Renal pelvis (tissue), 4 donors: Measurements from ENCODE around the gene MOK. TPM values are rescaled to one million over a fixed set of nuclear protein-coding genes. Genes with fewer than 3 reads are reported as not detected.
A peak's percentile ranks its signal among the peaks of the same experiment; 100 is the strongest.

Experiments
- DNase-seq: peaks from one replicate; pipeline ENCODE4 v3.0.0-alpha.2; 2013
- polyA plus RNA-seq, 3 donors: library from polyadenylated mRNA; unstranded; fragments of 120-200 nt; gene quantifications; one replicate each; pipeline ENCODE4 v1.2.1, GENCODE V29; 2013; ENCODE audit not compliant: insufficient read length in 3 of 3

Gene MOK
- polyA plus RNA-seq, 3 donors: 27.8 to 42.0 (median 36.1) TPM

DNA sequence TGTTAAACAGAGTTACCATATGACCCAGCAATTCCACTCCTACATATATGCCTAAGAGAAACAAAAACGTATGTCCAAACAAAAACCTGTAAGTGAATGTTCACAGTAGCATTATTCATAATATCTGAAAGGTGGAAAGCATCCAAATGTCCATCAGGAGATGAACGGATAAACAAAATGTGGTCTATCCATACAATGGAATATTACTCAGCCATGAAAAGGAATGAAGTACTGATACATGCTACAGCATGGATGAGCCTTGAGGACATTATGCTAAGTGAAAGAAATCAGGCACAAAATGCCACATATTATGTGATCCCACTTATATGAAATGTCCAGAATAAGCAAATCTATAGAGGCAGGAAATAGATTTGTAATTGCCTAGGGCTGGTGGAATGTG is 16.8 kb downstream of the MOK start:
- no peak for DNase-seq

DNA sequence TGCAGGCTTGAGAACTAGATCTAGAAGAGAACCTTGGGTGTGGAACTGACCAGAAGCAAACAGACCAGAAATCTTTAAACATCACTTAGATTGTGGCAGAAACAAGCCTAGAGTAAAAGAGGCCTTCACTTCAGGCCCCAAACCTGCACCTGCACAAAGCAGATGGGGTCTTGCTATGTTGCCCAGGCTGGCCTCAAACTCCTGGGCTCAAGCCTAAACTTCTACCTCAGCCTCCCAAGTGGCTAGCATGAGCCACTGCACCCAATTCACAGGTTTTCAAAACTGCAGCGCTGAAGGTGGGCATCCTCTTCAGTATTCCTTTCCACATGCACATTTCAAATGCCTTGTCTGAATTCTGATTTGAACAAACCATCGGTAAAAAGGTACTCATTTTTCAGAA is 19.9 kb downstream of the MOK start:
- no peak for DNase-seq

DNA sequence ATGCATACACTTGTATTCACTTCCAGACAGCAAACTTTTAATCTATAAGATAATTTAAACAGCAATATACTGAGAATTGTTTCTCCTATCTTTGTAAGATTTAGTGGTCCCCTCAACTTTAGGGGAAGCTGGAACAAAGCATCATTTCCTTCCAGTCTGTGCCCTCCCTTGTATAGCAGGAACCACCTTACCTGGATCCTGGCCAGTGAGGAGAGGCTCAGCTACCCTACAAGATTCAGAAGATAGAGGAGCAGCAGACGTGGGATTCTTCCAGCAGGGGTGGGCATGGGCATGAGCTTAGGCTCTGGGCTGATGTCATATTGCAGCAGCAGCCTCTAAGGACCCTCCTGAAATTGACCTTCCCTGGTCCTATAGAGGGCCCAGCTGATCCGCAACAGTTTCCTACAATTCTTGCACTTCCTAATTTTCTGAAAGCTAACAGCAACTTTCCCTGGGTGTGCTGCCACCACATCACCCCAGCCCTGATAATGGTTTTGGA is 21.3 kb downstream of the MOK start:
- no peak for DNase-seq

DNA sequence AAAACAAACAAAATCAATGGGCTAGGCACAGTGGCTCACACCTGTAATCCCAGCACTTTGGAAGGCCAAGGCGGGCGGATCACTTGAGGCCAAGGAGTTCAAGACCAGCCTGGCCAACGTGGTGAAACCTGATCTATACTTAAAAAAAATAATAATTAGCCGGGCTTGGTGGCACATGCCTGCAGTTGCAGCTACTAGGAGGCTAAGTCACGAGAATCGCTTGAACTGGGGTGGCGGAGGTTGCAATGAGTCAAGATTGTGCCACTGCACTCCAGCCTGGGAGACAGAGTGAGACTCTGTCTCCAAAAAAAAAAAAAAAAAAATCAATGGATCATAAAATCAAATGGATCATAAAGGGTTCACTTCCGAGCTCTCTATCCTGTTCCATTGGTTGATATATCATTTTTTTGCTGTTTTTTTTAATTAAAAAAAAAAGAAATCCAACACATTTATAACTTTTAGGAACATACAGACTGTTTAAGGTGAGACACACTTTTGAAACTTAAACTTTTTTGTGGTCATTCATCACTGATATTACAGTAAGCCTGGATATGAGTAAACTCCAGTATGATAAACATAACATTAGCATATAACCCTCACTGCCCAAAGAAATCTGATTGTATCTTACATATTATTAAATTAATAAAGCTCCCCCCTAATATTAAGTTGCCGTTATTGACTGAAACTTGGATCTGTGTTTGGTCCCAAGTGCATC is 22.1 kb downstream of the MOK start:
- DNase-seq: no peak

DNA sequence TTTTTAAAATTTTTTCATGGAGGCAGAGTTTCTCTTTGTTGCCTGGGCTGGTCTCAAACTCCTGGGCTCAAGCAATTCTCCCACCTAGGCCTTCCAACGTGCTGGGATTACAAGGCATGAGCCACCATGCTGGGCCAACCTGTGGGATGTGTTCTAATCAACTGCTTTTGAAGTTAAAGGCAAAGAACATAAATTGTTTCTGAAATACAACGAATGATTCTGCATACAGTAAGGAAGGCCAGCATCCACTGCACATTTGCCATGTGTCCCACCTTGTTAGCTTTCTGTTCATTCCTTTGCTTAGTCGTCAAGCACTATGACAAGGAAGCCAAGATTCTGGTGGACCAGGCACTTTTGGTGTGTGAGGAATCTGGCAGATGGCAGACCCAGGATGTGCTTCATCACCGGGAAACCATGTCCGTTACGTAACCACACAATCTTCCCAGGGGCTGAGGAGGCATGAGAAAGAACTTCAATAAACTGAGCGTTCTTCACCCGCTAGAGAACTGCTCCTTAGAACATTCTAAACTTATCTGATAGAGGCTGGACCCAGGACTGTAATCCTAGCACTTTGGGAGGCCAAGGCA is 24.5 kb downstream of the MOK start:
- DNase-seq: no peak

DNA sequence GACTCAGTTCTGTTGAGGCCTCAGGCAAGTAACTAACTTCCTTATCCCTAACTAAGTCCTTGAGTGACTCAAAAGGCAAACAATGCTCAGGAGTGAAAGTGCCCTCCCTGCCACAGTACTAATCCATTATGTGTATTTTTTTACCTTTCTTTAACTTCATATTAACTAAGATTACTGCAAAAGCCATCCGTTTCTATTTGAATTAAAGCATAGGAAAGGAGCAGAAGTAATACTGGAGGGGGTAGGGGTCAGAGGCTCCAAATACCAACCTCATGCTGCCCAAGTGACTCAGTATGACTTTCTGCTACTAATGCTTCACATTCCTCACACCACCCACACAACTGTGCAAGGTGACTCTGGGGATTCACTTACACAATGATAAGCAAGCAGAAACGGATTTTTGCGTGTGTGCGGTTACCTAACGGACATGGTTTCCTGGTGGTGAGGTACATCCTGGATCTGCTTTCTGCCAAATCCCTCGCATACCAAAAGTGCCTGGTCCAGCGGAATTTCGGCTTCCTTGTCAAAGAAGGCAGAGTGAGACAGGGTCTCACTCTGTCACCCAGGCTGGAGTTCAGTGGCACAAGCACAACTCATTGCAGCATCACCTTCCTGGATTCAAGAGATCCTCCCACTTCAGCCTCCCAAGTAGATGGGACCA is 25.1 kb downstream of the MOK start:
- no peak for DNase-seq

DNA sequence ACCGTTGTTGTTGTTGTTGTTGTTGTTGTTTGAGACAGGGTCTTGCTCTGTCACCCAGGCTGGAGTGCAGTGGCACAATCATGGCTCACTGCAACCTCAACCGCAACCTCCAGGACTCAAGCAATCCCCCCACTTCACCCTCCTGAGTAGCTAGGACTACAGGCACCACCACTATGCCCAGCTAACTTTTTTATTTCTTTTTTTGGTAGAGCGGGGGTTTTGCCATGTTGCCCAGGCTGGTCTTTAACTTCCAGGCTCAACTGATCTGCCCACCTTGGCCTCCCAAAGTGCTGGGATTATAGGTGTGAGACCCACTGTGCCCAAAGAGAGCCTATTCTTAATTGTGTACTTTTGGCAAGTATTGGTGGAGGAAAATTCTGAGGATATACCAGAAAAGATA is 25.7 kb downstream of the MOK start:
- no peak for DNase-seq

DNA sequence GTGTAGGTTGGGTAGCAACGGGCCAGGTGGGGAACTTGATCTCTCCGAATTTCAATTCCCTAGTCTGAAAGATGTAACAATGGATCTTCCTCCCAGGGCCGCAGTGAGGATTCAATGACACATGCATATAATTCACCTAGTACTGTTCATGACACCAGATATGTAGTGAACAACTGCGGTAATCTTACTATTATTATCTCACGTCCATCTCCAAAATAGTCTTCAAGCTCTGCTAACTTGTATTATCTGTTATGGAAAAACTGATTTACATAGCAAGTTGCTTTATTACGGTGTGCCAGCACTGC is 26.4 kb downstream of the MOK start:
- no peak for DNase-seq

DNA sequence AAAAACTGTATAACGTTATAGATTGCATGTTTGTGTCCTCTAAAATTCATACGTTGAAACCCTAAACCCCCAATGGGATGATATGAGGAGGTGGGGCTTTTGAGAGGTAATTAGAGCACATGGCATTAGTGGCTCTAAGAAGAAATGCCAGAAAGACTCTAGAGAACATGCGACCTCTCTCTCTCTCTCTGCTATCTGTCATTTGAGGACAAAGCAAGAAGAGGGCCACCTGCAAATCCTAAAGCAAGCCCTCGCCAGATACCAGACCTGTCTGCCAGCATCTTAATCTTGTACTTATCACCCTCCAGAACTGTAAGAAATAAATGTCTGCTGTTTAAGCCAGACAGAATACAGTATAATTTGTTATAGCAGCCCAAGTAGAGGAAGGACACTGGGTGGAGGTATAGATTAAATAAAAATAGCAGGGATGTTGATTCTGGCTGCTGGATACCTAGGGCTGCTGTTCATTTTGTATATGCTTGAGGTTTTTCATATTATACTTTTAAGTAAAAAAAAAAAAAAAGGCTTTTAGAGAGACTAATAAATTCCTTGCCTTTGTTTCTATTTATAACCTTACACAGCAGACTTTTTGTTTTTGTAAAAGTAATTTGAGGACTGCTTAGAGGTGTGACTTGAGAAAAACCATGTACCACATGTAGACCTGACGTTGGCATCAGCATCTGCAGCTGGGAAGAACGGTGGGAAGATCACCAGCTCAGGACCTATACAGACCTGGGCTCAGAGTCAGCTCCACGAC is 26.9 kb downstream of the MOK start:
- DNase-seq: no peak

DNA sequence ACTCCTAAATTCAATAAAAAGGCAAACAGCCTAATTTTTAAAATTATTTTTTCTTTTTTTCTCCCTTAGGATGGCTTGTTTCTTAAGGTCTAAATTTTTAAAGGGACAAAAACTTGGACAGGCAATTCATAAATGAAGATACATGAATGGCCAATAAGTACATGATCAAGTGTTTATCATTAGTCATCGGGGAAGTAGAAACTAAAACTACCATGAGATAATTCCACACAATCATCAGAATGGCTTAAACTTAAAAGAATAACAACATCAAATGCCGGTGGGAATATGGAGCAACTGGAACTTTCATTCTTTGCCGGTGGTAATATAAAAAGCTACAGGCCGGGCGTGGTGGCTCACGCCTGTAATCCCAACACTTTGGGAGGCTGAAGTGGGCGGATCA is 29.1 kb downstream of the MOK start:
- DNase-seq: no peak

DNA sequence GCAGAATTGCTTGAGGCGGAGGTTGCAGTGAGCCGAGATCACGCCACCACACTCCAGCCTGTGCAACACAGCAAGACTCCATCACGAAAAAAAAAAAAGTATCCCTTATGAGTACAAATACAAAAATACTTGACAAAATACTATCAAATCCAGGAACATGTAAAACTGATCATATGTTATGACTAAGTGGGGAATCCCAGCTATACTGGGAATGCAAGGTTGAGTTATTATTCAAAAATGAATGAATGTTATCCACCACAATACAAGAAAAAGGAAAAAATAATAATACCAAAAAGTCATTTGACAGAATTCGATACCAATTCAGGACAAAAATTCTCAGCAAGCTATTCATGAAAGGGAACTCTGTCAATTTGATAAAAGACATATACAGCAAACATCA is 32.6 kb downstream of the MOK start:
- no peak for DNase-seq

DNA sequence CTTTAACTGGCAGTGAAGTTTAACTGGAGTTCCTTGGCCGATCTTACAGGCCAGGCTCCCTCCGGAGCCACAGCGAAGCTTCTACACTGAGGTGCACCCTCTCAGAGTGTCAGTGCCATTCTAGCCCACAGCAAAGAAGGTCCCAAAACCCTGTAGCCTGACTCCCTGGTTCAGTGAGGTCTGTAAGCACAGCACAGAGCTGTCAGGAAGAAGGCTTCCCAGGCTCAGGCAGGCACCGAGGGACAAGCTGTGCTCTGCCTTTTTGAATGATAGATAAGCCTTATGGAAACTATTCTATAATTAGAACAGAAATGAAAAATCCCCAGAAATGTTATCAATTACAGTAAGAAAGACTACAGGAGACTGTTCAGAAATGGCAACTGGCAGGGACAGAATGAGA is 40.2 kb downstream of the MOK start:
- no peak for DNase-seq

DNA sequence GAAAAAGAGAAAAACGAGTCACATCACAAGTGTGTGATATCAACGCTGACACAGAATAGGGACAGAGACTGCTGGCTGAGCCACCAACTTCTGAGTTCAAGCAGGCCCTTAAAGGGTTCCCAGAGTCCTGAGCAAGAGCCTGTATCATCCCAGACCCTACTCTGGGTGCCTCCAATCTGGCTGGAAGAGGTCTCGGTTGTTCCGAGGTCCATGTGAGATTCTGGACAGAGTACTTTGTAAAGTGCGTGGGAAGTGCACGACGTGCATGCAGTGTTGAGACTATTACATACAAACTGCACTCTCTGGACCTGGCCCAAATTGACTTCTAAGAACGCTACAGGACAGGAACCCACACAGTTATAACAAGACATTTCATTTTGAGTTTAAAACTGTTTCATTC is 40.6 kb downstream of the MOK start:
- no peak for DNase-seq

DNA sequence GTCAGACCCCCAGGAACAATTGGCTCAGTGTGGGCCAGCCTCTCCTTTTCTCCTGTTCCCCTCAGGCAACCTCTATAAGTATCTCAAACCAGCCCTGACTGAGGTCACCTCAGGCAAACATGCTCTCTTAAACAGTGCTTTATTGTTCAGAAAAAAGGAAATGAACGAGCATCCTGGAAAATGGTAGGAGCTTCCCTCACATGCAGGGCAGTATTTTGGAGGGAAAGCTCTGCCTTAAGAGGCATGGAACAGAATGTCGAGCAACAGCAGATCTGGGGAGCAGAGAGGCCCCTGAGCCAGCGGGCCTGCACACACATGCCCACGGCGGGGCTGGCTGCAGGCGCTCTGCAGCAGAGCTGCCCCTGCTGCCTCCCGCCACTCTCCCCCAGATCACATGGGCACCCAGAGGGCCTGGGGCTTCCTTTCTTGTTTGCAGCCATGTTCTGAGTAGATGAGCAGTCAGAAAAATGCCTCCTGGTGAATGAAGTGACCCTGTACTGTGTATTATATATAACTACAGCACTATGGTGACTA is 42.0 kb downstream of the MOK start:
- no peak for DNase-seq

DNA sequence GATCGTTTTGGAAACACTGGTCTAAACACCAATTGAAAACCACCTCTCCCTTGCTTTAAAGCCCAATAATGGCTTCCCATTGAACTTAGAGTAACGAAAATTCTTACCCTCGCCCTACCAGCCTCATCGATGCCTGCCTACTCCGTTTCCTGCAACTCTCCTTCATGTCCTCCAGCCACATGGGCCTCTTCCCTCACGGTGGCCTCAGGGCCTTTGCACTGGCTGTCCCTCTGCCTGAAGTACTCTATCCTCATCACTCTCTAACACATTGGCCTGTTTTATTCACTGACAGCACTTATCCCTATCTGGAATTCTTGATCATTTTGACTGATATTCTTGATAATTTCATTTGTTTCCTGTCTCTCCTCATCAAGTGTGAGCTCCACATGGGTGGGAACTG is 46.8 kb downstream of the MOK start:
- DNase-seq: no peak

DNA sequence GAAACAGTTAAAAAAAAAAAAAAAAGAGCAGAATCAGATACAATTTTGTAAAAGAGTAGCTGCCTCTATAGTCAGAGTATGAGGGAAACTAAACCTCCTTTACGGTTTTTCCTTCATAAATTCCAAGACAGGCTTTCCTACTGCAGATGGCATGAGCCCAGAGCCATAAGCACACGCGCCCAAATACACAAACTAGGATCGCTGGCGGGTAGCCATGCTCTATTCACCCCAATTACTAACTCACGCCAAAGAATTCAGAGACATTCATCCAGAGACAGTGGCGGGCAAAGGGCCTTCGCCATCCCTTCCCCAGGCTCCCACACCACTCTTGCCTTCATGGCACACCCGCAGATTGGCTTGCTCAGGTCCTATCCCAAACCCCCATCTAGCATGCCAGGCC is 48.2 kb downstream of the MOK start:
- DNase-seq: no peak

DNA sequence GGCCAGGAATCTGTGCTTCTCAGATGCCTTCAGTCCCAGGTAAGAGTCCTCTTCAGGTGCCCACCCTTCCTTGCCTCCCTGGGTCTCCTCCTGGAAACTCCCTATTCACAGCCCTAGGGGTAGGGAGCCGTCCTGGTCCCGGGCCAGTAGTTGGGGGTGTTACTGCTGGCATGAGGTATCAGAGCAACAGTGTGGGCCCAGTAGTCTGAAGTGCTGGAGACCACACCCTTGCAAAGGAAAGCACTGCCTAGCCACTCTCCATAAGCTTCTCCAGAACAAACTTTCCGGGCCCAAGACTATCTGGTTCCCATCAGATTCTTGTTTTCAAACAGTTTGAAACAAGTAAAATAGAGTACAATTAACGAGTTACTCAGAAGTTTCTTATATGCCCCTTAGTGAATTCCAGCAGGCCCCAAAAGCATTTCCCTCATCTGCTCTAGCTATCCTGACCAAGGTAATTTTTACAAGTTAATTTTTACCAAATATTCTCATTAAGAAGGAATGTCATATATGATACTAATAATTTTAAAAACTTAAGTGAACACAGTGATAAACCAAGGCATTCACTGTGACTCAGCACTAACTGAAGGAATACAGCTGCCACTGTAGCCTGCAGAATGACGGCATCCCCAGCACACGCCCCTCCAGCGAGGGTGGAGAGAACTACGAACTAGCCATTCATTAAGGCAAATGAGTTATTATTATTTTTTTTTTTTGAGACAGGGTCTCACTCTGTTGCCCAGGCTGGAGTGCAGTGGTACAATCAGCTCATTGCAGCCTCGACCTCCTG is 49.4 kb downstream of the MOK start:
- DNase-seq: peak; percentile 8

DNA sequence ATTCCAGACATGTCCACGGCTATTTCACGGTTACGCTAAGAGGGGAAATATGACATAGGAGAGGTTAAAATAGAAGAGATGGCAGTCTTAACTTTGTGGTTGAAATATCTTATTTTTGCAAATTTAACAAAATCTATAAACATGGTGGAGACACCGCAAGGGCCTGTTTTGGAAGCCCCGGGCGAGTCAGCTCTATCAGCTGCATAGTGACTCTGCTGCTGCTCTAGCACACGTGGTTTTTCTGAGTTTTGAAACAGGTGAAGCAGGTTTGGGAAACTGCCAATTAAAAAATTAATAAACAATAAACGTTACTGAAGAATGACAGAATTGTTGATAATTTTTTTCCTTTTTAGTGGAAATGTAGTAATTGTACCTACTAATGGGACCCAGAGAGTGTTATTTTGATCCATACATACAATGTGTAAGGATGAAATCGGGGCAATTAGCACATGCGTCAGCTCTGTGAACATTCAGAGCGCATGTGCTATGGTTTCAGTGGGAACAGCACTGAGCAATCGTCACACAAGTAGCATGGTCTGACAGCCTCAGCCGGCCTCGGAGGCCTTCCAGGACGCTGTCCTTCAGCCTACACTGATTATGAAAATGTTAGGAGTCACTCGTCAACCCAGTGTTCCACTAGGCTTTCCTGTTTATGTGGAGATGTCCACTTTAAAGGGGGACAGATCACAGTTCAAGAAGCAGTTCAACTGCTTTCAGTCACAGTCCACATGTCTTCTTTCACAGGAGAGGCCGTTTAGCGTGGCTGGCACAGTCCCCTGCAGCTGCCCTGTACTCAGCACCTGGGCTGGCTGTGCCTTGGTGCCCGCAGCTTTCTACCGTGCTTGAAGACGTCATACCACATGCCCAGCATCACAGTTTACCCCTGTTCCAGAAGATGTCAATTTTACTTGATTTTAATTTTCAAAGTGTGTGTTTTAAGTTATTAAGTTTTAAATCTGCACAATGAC is 51.8 kb downstream of the MOK start:
- no peak for DNase-seq

DNA sequence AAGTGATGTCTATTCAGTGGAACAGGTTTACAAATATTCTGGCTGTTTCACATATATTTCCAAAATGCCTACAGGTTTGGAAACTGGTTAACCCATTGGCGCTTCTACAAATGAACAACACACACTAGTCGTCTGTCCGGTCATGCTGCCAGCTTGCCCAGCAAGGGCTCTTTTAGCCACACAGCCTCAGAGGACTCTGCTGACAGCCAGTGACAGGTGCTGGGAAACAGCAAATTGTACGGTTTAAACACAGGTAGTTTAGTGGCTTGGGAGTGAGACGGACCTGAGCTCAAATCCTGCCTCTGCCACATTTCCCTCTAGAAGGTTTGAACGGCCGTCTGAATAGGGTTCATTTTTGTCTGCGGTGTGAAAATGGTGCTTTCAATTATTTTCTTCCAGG is 53.8 kb downstream of the MOK start:
- DNase-seq: no peak

DNA sequence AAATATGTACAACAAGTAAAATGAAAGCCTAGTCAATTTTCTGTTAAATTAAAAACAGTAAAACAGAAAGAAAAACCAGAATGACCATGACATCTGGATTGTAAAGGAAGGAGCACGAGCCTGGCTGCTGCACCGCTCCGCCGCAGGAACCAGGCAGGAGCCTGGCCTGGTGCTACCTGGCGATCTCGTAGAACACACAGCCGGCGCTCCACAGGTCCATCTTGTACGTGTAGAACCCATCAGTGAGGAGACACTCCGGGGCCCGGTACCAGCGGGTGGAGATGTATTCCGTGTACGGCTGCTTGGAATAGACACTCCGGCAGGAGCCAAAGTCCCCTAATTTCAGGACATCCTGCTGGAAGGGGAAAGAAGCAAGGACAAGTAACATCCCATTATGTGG is 54.3 kb downstream of the MOK start:
- no peak for DNase-seq

DNA sequence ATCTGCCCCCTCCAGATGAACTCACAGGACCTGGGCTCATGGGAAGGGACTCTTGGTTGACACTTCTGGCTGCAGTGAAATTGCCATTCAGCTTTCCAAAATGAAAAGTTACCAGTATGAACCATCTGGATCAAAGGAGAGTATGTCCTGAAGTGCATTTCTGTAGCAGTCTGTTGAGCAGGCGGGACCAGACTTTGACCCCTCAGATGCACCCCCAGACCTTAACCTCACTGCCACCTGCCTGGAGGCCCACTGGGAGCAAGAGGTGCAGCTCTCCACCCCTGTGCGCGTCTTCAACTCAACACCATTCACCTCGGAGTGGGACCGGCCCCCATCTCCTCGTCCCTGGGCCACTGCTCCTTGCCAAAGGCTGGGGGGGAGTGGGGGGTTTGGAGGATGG is 55.0 kb downstream of the MOK start:
- no peak for DNase-seq
